GM12878 (cell line): ENCODE results near the gene MYO9B. TPM values are rescaled to one million over a fixed set of nuclear protein-coding genes. Genes with fewer than 3 reads are reported as not detected.

ENCODE experiments used
- ATAC-seq: fragments of 200-7000 bp; cut with Tn5 transposase; 3 replicates; pipeline ENCODE4 v1.9.1; 2020; ENCODE audit warnings: mild to moderate bottlenecking, moderate library complexity
- BruUV-seq: library from RNA; stranded (reverse); fragments of 400-500 nt; replicated peaks from 2 replicates; lab custom pipeline; 2021; lab: Mats Ljungman, UMichigan
- CTCF ChIA-PET: fragments of 300-600 bp; sonication (Branson Sonifier 250); formaldehyde crosslinking; extraction: SDS; loops from one replicate; lab custom pipeline; 2021; ENCODE audit warnings: inconsistent platforms; lab: Yijun Ruan, JAX
- POLR2A ChIA-PET: fragments of 350-600 bp; formaldehyde crosslinking; extraction: SDS; loops from one replicate; lab custom pipeline; 2021; ENCODE audit warnings: inconsistent platforms; lab: Charles Lee
- RAD21 ChIA-PET: fragments of 300-600 bp; sonication (Branson Sonifier 250); formaldehyde crosslinking; loops from one replicate; lab custom pipeline; 2023; ENCODE audit warnings: antibody characterized with exemption; ENCODE audit not compliant: unreplicated experiment; lab: Charles Lee
- SMC1A ChIA-PET: fragments of 300-600 bp; sonication (Branson Sonifier 250); formaldehyde crosslinking; loops from one replicate; lab custom pipeline; 2023; ENCODE audit not compliant: unreplicated experiment, uncharacterized antibody; lab: Charles Lee
- DNase-seq: peaks from one replicate; pipeline ENCODE4 v3.0.0-alpha.2; 2011; ENCODE audit warnings: low read depth, low spot score
- FAIRE-seq: peaks from 3 replicates; lab custom pipeline; 2011; peaks lifted over from hg19 to GRCh38; lab: Jason Lieb, UNC
- H2AFZ ChIP-seq: 2 replicates; pipeline ENCODE4 v1.6.0; 2011; ENCODE audit warnings: low read depth, low read length, control low read depth; ENCODE audit not compliant: control insufficient read depth
- H3K27ac ChIP-seq: 2 replicates; pipeline ENCODE4 v1.5.1; 2011; ENCODE audit warnings: control low read depth; ENCODE audit not compliant: control insufficient read depth, insufficient read depth
- H3K27me3 ChIP-seq, 2 experiments: replicated peaks in 1 of 2; 2 replicates each; pipeline versions ENCODE4 v1.6.0 to v1.6.1; 2011; ENCODE audit warnings: low read length in 1 of 2; ENCODE audit not compliant: control insufficient read depth in 2 of 2, insufficient read depth in 2 of 2
- H3K36me3 ChIP-seq, 2 experiments: 2 replicates each; pipeline ENCODE4 v1.5.1; 2011; ENCODE audit warnings: low read length in 1 of 2; ENCODE audit not compliant: control insufficient read depth in 2 of 2, insufficient read depth in 2 of 2
- H3K4me1 ChIP-seq: 2 replicates; pipeline ENCODE4 v1.6.1; 2011; ENCODE audit warnings: mild to moderate bottlenecking, low read length, moderate library complexity, mixed read lengths; ENCODE audit not compliant: control insufficient read depth, insufficient read depth
- H3K4me2 ChIP-seq: 2 replicates; pipeline ENCODE4 v1.6.0; 2011; ENCODE audit warnings: control low read depth; ENCODE audit not compliant: control insufficient read depth, insufficient read depth
- H3K4me3 ChIP-seq: fragments of 200-600 bp; sonication (generic); 2 replicates; pipeline ENCODE4 v1.5.1; 2016
- H3K79me2 ChIP-seq: 2 replicates; pipeline ENCODE4 v1.6.0; 2011; ENCODE audit warnings: low read length; ENCODE audit not compliant: control insufficient read depth, insufficient read depth
- H3K9ac ChIP-seq: 2 replicates; pipeline ENCODE4 v1.8.0; 2011; ENCODE audit warnings: low read length, control low read depth, mixed read lengths; ENCODE audit not compliant: control insufficient read depth, insufficient read depth
- H3K9me3 ChIP-seq: replicated peaks from 3 replicates; pipeline ENCODE4 v1.5.1; 2011; ENCODE audit warnings: mild to moderate bottlenecking, low read length; ENCODE audit not compliant: control insufficient read depth, insufficient read depth
- H4K20me1 ChIP-seq: 2 replicates; pipeline ENCODE4 v1.6.0; 2011; ENCODE audit not compliant: control insufficient read depth, insufficient read depth
- BMI1 ChIP-seq: fragments of 450-650 bp; IDR thresholded peaks from 2 replicates; pipeline ENCODE4 v1.6.1; 2016; ENCODE audit warnings: mild to moderate bottlenecking, moderate library complexity, borderline replicate concordance
- NR2C1 ChIP-seq: fragments of 450-650 bp; IDR thresholded peaks from 2 replicates; pipeline ENCODE4 v1.6.1; 2017; ENCODE audit warnings: antibody characterized with exemption, mild to moderate bottlenecking, moderate library complexity
- NRF1 ChIP-seq: conservative IDR thresholded peaks from 2 replicates; pipeline ENCODE4 v1.6.1; 2011; ENCODE audit warnings: mild to moderate bottlenecking, low read depth, low read length, improper control_type of control experiment
- POU2F2 ChIP-seq: IDR thresholded peaks from 3 replicates; pipeline ENCODE4 v1.6.1; 2011; ENCODE audit warnings: low read depth, mild to moderate bottlenecking, low read length, borderline replicate concordance
- ZNF217 ChIP-seq: fragments of 450-650 bp; IDR thresholded peaks from 2 replicates; pipeline ENCODE4 v1.6.1; 2017; ENCODE audit warnings: antibody characterized with exemption, mild to moderate bottlenecking
- WGBS: methylation state at CpG from one replicate; pipeline ENCODE4 v1.1.6; 2016; ENCODE audit warnings: low lambda C conversion rate; ENCODE audit not compliant: insufficient replicate concordance, insufficient coverage; ENCODE audit errors: missing lambda C conversion rate; 5-methylcytosine and 5-hydroxymethylcytosine counted together
- in situ Hi-C: fragments of 300-500 bp; cut with MboI; formaldehyde crosslinking; loops from 9 replicates; pipeline ENCODE4 v1.14.3; 2018; ENCODE audit warnings: mixed read lengths
- intact Hi-C: fragments of 100-400 bp; cut with micrococcal nuclease; formaldehyde crosslinking; loops from one replicate; pipeline ENCODE4 v1.14.2; 2022; ENCODE audit not compliant: unreplicated experiment
- polyA plus RNA-seq, 11 experiments: library from polyadenylated mRNA; depleted of rRNA in 4 of 11; unstranded in 6 of 11; stranded (reverse) in 5 of 11; fragments of >200 nt; fragmentation: Nextera tagmentation in 4 of 11; fragmentation: Illumina TruSeq in 1 of 11; extraction: Ambion mirVana in 4 of 11; extraction: Trizol in 1 of 11; gene quantifications; 1 replicate in 1 of 11; 2 replicates in 10 of 11; pipeline versions ENCODE4 v1.2.1 to v1.2.3, GENCODE V29; 2011 to 2016; ENCODE audit warnings: inconsistent platforms in 2 of 11, missing spikeins in 2 of 11, low read depth in 1 of 11
- total RNA-seq, 4 experiments: library from RNA; depleted of rRNA in 3 of 4; stranded (reverse); fragments of >200 nt in 3 of 4; fragmentation: Illumina TruSeq in 1 of 4; extraction: Trizol in 1 of 4; gene quantifications; 2 replicates each; pipeline versions ENCODE4 v1.2.1 to v1.2.3, GENCODE V29; 2013 to 2021

MYO9B gene
- total and polyA plus RNA-seq, 10 of the 15 experiments (the other 5 are each of a cell fraction or from before 2014, with no cell fraction given): 5.4 to 165 (median 45.8) TPM

DNA sequence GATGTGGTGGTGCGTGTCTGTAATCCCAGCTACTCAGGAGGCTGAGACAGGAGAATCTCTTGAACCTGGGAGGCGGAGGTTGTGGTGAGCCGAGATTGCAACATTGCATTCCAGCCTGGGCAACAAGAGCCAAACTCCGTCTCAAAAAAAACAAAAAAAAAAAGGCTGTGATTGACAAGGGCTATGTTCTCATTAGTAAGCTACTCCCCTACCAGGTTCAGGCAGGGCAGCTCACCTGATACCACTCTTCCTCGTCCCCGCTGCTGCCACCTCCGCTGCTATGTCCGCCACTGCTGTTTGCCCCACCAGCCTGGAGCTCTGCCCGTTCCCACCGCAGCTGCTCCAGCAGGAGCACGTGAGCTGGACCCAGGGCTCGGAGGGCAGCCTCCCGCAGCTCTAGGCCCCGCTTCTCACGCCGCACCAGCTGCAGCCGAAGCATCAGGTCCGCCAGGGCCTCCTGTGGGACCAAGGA is 179.6 kb downstream of the MYO9B start (continued):
- TF ChIP-seq POU2F2 (no peak), BMI1 (no peak), NR2C1 (no peak), NRF1 (no peak)

DNA sequence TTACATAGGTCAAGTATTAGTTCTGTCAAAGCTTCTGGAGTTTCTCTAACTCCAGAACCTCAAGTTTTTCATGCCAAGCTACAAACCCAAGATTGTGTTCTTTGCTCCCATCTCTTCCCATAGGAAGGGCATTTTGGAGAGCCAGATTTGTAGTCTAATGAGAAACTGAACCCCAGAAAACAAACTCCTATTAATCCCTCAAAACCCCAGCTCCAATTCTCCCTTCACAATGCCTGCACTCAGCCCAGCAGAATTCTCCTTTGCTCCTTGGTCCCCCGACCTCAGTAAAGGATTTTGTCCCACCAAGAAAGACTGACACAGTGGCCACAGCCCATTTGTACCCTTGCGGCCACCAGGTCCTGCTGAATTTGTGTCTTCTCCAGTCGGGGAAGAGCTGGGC is 180.6 kb downstream of the MYO9B start:
- intact Hi-C loops (no loop called here), in situ Hi-C loops (no loop called here)
- H2AFZ ChIP-seq: no peak overlapping the region
- no peak overlapping the region for H3K4me3 ChIP-seq
- RAD21 ChIA-PET: interaction anchor here (1.7 kb wide), 1 partner anchor 11 kb away, joined by 7 read pairs; the partner anchor contains the start of gene BABAM1
- H4K20me1 ChIP-seq: no peaks in the 10 kb centered on the region
- CTCF ChIA-PET: interaction anchor here (0.5 to 2.7 kb wide), 5 partner anchors 8 to 37 kb away, joined by 3 to 14 read pairs (median 5); partner anchors contain the start of genes BABAM1 and USHBP1
- no peak overlapping the region for H3K27ac ChIP-seq
- no peaks in the 10 kb centered on the region for H3K36me3 ChIP-seq
- H3K9ac ChIP-seq: no peak overlapping the region
- no peak for FAIRE-seq
- SMC1A ChIA-PET: no interaction called here
- H3K79me2 ChIP-seq: no peaks in the 10 kb centered on the region
- no peak overlapping the region for H3K4me2 ChIP-seq
- no peaks in the 10 kb centered on the region; the same call in 2 of the 3 replicates for H3K9me3 ChIP-seq
- WGBS: 14% methylated on average over 3 of the region's 3 CpGs
- BruUV-seq: no TSS peak
- H3K27me3 ChIP-seq: no peaks in the 10 kb centered on the region
- H3K4me1 ChIP-seq: peaks cover 2% of the 10 kb centered on the region; the same call in 1 of the 2 replicates
- no peak for DNase-seq
- no peak for ATAC-seq
- TF ChIP-seq ZNF217: no peak
- POLR2A ChIA-PET: interaction anchor here (0.6 to 1.6 kb wide), 4 partner anchors 10 to 188 kb away, joined by 3 to 4 read pairs (median 3); no protein-coding TSS in a partner anchor
